Measurements from ENCODE around the gene EGFR.

DNA sequence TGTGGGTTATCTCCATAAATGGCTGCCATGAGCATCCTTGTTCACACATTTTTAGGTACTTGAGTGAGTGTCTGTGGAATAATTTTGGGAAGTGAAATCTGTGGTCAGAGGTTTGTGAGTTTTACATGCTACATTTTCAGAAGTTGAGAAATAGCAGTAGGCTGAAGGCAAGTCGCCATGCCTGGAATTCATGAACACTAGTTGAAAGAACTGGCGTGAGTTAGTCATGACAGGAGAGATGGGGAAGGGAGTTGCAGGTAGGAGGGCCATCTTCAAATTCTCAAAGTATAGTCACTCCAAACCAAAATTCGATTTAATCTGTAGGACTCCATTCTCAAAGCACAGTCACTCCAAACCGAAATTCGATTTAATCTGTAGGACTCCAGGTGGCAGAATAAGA is 89.6 kb downstream of the EGFR start:
- TF ChIP-seq, protein P1, sequence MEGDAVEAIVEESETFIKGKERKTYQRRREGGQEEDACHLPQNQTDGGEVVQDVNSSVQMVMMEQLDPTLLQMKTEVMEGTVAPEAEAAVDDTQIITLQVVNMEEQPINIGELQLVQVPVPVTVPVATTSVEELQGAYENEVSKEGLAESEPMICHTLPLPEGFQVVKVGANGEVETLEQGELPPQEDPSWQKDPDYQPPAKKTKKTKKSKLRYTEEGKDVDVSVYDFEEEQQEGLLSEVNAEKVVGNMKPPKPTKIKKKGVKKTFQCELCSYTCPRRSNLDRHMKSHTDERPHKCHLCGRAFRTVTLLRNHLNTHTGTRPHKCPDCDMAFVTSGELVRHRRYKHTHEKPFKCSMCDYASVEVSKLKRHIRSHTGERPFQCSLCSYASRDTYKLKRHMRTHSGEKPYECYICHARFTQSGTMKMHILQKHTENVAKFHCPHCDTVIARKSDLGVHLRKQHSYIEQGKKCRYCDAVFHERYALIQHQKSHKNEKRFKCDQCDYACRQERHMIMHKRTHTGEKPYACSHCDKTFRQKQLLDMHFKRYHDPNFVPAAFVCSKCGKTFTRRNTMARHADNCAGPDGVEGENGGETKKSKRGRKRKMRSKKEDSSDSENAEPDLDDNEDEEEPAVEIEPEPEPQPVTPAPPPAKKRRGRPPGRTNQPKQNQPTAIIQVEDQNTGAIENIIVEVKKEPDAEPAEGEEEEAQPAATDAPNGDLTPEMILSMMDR (conservative IDR thresholded peaks at IDR 0.05 in 1 of 2, IDR thresholded peaks at IDR 0.05 in 1 of 2; ENCODE audit: extremely low read depth in 1 of 2, insufficient read depth in 1 of 2, low read depth in 1 of 2, low read length in 2 of 2): no peak
- no peak for TF ChIP-seq EZH2 (IDR thresholded peaks at IDR 0.05; ENCODE audit: borderline replicate concordance, low read length)

All from mammary epithelial cell (primary cell).